HCT116 (cell line): ENCODE measurements around the gene ASMTL. TPM values are rescaled to one million over a fixed set of nuclear protein-coding genes. Genes with fewer than 3 reads are reported as not detected.

Experiments used
- ATAC-seq: fragments of 200-7000 bp; cut with Tn5 transposase; 2 replicates; pipeline ENCODE4 v1.9.1; 2020; ENCODE audit warnings: mild to moderate bottlenecking, moderate library complexity
- BruUV-seq: library from RNA; stranded (reverse); fragments of 400-500 nt; replicated peaks from 2 replicates; lab custom pipeline; 2021; lab: Mats Ljungman, UMichigan
- CTCF ChIA-PET: fragments of 300-600 bp; sonication (Branson Sonifier 250); formaldehyde crosslinking; loops from one replicate; lab custom pipeline; 2021; ENCODE audit warnings: antibody characterized with exemption; lab: Charles Lee
- POLR2A ChIA-PET: fragments of 300-600, 350-600 bp; sonication (Branson Sonifier 250); formaldehyde crosslinking; loops from one replicate; lab custom pipeline; 2021; ENCODE audit warnings: antibody characterized with exemption; lab: Charles Lee
- RAD21 ChIA-PET, 2 experiments: fragments of 300-600 bp; sonication (Branson Sonifier 250); formaldehyde crosslinking; loops; one replicate each; lab custom pipeline; 2023; ENCODE audit warnings: low total read pairs in 2 of 2; ENCODE audit not compliant: uncharacterized antibody in 2 of 2, unreplicated experiment in 2 of 2, low non-redundant PET in 1 of 2; lab: Charles Lee
- DNase-seq: peaks from one replicate; pipeline ENCODE4 v3.0.0-alpha.2; 2010; ENCODE audit warnings: low read depth, low spot score
- H2AFZ ChIP-seq: fragments of 200-600 bp; shearing (Covaris generic), sonication (generic); 2 replicates; pipeline ENCODE4 v1.6.1; 2017; ENCODE audit warnings: low read depth, mixed run types, mixed read lengths, antibody characterized with exemption, low read length; ENCODE audit not compliant: poor library complexity, severe bottlenecking
- H3K27ac ChIP-seq: 2 replicates; pipeline ENCODE4 v1.5.1; 2012; ENCODE audit warnings: low read depth, low read length
- H3K27me3 ChIP-seq: fragments of 200-600 bp; sonication (generic); 2 replicates; pipeline ENCODE4 v1.6.1; 2016; ENCODE audit warnings: mixed run types, low read length, mixed read lengths; ENCODE audit not compliant: insufficient read depth
- H3K36me3 ChIP-seq, 2 experiments: fragments of 200-500 bp in 1 of 2; fragments of 200-600 bp in 1 of 2; sonication (Bioruptor generic) in 1 of 2; sonication (generic) in 1 of 2; 2 replicates each; pipeline versions ENCODE4 v1.5.1 to v1.6.1; 2014 to 2016; ENCODE audit warnings: low read length in 2 of 2, inconsistent platforms in 1 of 2, mixed read lengths in 1 of 2, mixed run types in 1 of 2; ENCODE audit not compliant: insufficient read depth in 2 of 2, control insufficient read depth in 1 of 2
- H3K4me1 ChIP-seq, 2 experiments: fragments of 200-600 bp in 1 of 2; sonication (generic) in 1 of 2; 2 replicates each; pipeline versions ENCODE4 v1.5.1 to v1.6.1; 2012 to 2017; ENCODE audit warnings: low read length in 2 of 2, inconsistent platforms in 1 of 2, mild to moderate bottlenecking in 1 of 2, mixed read lengths in 1 of 2, mixed run types in 1 of 2, moderate library complexity in 1 of 2; ENCODE audit not compliant: insufficient read depth in 2 of 2, control insufficient read depth in 1 of 2
- H3K4me2 ChIP-seq: fragments of 200-600 bp; sonication (generic); 2 replicates; pipeline ENCODE4 v1.6.1; 2017; ENCODE audit warnings: mixed run types, low read length, mixed read lengths
- H3K4me3 ChIP-seq, 2 experiments: fragments of 200-600 bp in 1 of 2; sonication (generic) in 1 of 2; replicated peaks in 1 of 2; 2 replicates each; pipeline ENCODE4 v1.5.1; 2011 to 2016; ENCODE audit warnings: low read length in 2 of 2, control low read depth in 1 of 2, low read depth in 1 of 2, mild to moderate bottlenecking in 1 of 2, mixed read lengths in 1 of 2, mixed run types in 1 of 2
- H3K79me2 ChIP-seq: fragments of 200-600 bp; sonication (generic); 2 replicates; pipeline ENCODE4 v1.6.1; 2017; ENCODE audit warnings: mild to moderate bottlenecking, mixed run types, low read length, moderate library complexity, mixed read lengths; ENCODE audit not compliant: insufficient read depth
- H3K9ac ChIP-seq: fragments of 200-600 bp; sonication (generic); 2 replicates; pipeline ENCODE4 v1.6.1; 2016; ENCODE audit warnings: low read length, mixed read lengths
- H3K9me2 ChIP-seq: fragments of 200-600 bp; sonication (generic), shearing (Covaris generic); 2 replicates; pipeline ENCODE4 v1.6.1; 2017; ENCODE audit warnings: mixed run types, mild to moderate bottlenecking, moderate library complexity; ENCODE audit not compliant: insufficient read depth
- H3K9me3 ChIP-seq, 2 experiments: fragments of 200-500 bp in 1 of 2; fragments of 200-600 bp in 1 of 2; sonication (Bioruptor generic) in 1 of 2; sonication (generic) in 1 of 2; 2 replicates each; pipeline ENCODE4 v1.6.1; 2014 to 2017; ENCODE audit warnings: low read length in 2 of 2, mixed read lengths in 2 of 2, inconsistent platforms in 1 of 2, low read depth in 1 of 2, mild to moderate bottlenecking in 1 of 2, mixed run types in 1 of 2, moderate library complexity in 1 of 2; ENCODE audit not compliant: control insufficient read depth in 1 of 2, insufficient read depth in 1 of 2
- H4K20me1 ChIP-seq: fragments of 200-600 bp; sonication (generic), shearing (Covaris generic); 2 replicates; pipeline ENCODE4 v1.6.1; 2017; ENCODE audit warnings: mixed run types, mild to moderate bottlenecking, moderate library complexity; ENCODE audit not compliant: insufficient read depth
- ATF3 ChIP-seq: IDR thresholded peaks from 2 replicates; pipeline ENCODE4 v1.6.1; 2012
- CBX3 ChIP-seq: IDR thresholded peaks from 2 replicates; pipeline ENCODE4 v1.6.1; 2012; ENCODE audit warnings: low read depth
- CTCF ChIP-seq, 3 experiments: fragments of 200-600 bp in 1 of 3; sonication (generic) in 1 of 3; IDR thresholded peaks in 2 of 3; conservative IDR thresholded peaks in 1 of 3; 2 replicates each; pipeline ENCODE4 v1.5.1; 2012 to 2017; ENCODE audit warnings: low read depth in 2 of 3, low read length in 2 of 3, antibody characterized with exemption in 1 of 3, borderline replicate concordance in 1 of 3, control low read depth in 1 of 3, mild to moderate bottlenecking in 1 of 3, mixed read lengths in 1 of 3, mixed run types in 1 of 3, moderate library complexity in 1 of 3; ENCODE audit not compliant: insufficient read depth in 1 of 3
- EGR1 ChIP-seq: IDR thresholded peaks from 2 replicates; pipeline ENCODE4 v1.6.1; 2012; ENCODE audit warnings: low read depth
- EZH2phosphoT487 ChIP-seq: fragments of 200-600 bp; IDR thresholded peaks from 2 replicates; pipeline ENCODE4 v1.6.1; 2018; ENCODE audit warnings: antibody characterized with exemption, borderline replicate concordance
- FOSL1 ChIP-seq: IDR thresholded peaks from 2 replicates; pipeline ENCODE4 v1.6.1; 2012; ENCODE audit warnings: low read depth
- JUND ChIP-seq: IDR thresholded peaks from 2 replicates; pipeline ENCODE4 v1.6.1; 2012
- POLR2AphosphoS5 ChIP-seq: IDR thresholded peaks from 2 replicates; pipeline ENCODE4 v1.6.1; 2011; ENCODE audit warnings: mild to moderate bottlenecking, low read depth, low read length, moderate library complexity
- RAD21 ChIP-seq: IDR thresholded peaks from 2 replicates; pipeline ENCODE4 v1.6.1; 2012; ENCODE audit warnings: low read depth, mild to moderate bottlenecking
- SIN3A ChIP-seq: IDR thresholded peaks from 2 replicates; pipeline ENCODE4 v1.6.1; 2012; ENCODE audit warnings: low read depth
- SRF ChIP-seq: IDR thresholded peaks from 2 replicates; pipeline ENCODE4 v1.6.1; 2012; ENCODE audit warnings: low read depth
- TCF7L2 ChIP-seq: IDR thresholded peaks from 2 replicates; pipeline ENCODE4 v1.7.0; 2011; ENCODE audit warnings: borderline replicate concordance, inconsistent platforms; ENCODE audit not compliant: insufficient read depth, insufficient read length; ENCODE audit errors: extremely low read depth
- ZFX ChIP-seq: fragments of 450-650 bp; IDR thresholded peaks from 2 replicates; pipeline ENCODE4 v1.6.1; 2017
- ZNF274 ChIP-seq: fragments of 200-500 bp; sonication (Bioruptor generic); IDR thresholded peaks from 2 replicates; pipeline ENCODE4 v1.6.1; 2014; ENCODE audit warnings: mild to moderate bottlenecking, low read depth, low read length, inconsistent platforms
- intact Hi-C: fragments of 100-400 bp; cut with micrococcal nuclease; formaldehyde crosslinking; loops from 2 replicates; pipeline ENCODE4 v1.10.0; 2022
- total RNA-seq: library from RNA; stranded (reverse); gene quantifications from one replicate; pipeline ENCODE4 v1.2.1, GENCODE V29; 2021; ENCODE audit not compliant: unreplicated experiment
- TF ChIP-seq, protein P1 (sequence below): IDR thresholded peaks from 2 replicates; pipeline ENCODE4 v1.6.1; 2012; ENCODE audit warnings: low read depth
- TF ChIP-seq, protein P2 (sequence below): IDR thresholded peaks from 2 replicates; pipeline ENCODE4 v1.6.1; 2012

Gene ASMTL
- total RNA-seq, 1 experiment from 2014 or later, result 59.6 TPM

DNA sequence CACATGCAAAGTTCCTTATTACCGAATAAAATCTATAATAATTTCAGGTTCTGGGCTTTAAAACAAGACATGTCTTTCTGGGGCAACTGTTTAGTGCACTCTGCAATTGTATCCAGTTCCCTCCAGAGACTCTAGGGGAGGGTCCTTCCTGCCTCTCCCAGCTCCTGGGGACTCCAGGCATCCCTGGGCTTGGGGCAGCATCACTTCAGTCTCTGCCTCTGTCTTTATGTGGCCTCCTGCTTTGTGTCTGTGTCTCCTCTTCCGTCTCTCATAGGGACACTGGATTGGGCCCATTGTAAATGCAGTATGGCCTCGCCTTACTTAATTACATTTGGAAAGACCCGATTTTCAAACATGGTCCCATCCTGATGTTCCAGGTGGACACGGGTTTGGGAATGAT, 10.9 kb upstream of the ASMTL start:
- Histone ChIP-seq H3K27ac (no peak overlapping the region), H3K4me3 (no peak overlapping the region), H3K9me2 (no peaks in the 10 kb centered on the region), H3K36me3 (no peaks in the 10 kb centered on the region), H3K27me3 (no peaks in the 10 kb centered on the region), H3K9ac (no peak overlapping the region), H3K4me1 (peaks cover 0 to 7% of the 10 kb centered on the region in 2 experiments; a peak in 3 of 4 replicates), H3K4me2 (no peak overlapping the region), H3K79me2 (no peaks in the 10 kb centered on the region), H2AFZ (no peak overlapping the region), H4K20me1 (no peaks in the 10 kb centered on the region), H3K9me3 (no peaks in the 10 kb centered on the region)
- intact Hi-C loops, result no loop called here
- CTCF ChIA-PET, result no interaction called here
- ATAC-seq, result no peak
- no peak for DNase-seq
- no TSS peak for BruUV-seq
- RAD21 ChIA-PET, result no interaction called here
- TF ChIP-seq, protein P1, sequence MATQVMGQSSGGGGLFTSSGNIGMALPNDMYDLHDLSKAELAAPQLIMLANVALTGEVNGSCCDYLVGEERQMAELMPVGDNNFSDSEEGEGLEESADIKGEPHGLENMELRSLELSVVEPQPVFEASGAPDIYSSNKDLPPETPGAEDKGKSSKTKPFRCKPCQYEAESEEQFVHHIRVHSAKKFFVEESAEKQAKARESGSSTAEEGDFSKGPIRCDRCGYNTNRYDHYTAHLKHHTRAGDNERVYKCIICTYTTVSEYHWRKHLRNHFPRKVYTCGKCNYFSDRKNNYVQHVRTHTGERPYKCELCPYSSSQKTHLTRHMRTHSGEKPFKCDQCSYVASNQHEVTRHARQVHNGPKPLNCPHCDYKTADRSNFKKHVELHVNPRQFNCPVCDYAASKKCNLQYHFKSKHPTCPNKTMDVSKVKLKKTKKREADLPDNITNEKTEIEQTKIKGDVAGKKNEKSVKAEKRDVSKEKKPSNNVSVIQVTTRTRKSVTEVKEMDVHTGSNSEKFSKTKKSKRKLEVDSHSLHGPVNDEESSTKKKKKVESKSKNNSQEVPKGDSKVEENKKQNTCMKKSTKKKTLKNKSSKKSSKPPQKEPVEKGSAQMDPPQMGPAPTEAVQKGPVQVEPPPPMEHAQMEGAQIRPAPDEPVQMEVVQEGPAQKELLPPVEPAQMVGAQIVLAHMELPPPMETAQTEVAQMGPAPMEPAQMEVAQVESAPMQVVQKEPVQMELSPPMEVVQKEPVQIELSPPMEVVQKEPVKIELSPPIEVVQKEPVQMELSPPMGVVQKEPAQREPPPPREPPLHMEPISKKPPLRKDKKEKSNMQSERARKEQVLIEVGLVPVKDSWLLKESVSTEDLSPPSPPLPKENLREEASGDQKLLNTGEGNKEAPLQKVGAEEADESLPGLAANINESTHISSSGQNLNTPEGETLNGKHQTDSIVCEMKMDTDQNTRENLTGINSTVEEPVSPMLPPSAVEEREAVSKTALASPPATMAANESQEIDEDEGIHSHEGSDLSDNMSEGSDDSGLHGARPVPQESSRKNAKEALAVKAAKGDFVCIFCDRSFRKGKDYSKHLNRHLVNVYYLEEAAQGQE, result no peak
- TF ChIP-seq ATF3 (no peak), SIN3A (no peak), TCF7L2 (no peak), ZNF274 (no peak), JUND (no peak), CTCF (IDR thresholded peaks at IDR 0.05 in 2 of 3, conservative IDR thresholded peaks at IDR 0.05 in 1 of 3; ENCODE audit: borderline replicate concordance in 1 of 3, insufficient read depth in 1 of 3, low read depth in 2 of 3, low read length in 2 of 3) (no peak), CBX3 (no peak), FOSL1 (no peak), EZH2phosphoT487 (no peak), SRF (no peak), POLR2AphosphoS5 (no peak), ZFX (no peak), RAD21 (no peak), EGR1 (no peak)
- TF ChIP-seq, protein P2, sequence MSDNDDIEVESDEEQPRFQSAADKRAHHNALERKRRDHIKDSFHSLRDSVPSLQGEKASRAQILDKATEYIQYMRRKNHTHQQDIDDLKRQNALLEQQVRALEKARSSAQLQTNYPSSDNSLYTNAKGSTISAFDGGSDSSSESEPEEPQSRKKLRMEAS, result no peak
- POLR2A ChIA-PET, result no interaction called here
